HT-29 (cell line): ENCODE data around the gene TRIM49D2. TPM values are rescaled to one million over a fixed set of nuclear protein-coding genes. Genes with fewer than 3 reads are reported as not detected.
"Not testable (repeated sequence)": the region's sequence is repeated elsewhere in the genome, so short reads cannot be mapped to it uniquely, and the experiment has no call there.

Experiments
- DNase-seq: peaks from one replicate; pipeline ENCODE4 v3.0.0-alpha.2; 2015; ENCODE audit warnings: low spot score
- small RNA-seq: library from RNA; depleted of rRNA; stranded (forward); fragments of <200 nt; gene quantifications from one replicate; pipeline ENCODE3, GENCODE V24; 2014
- total RNA-seq: library from RNA; depleted of rRNA; stranded (reverse); fragments of >200 nt; shearing (Covaris generic); gene quantifications from 2 replicates; pipeline ENCODE4 v1.2.3, GENCODE V29; 2014; rRNA removed

TRIM49D2 gene, protein sequence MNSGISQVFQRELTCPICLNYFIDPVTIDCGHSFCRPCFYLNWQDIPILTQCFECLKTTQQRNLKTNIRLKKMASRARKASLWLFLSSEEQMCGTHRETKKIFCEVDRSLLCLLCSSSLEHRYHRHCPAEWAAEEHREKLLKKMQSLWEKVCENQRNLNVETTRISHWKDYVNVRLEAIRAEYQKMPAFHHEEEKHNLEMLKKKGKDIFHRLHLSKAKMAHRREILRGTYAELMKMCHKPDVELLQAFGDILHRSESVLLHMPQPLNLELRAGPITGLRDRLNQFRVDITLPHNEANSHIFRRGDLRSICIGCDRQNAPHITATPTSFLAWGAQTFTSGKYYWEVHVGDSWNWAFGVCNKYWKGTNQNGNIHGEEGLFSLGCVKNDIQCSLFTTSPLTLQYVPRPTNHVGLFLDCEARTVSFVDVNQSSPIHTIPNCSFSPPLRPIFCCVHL
- total RNA-seq, result not detected in 2 replicates

- not testable (repeated sequence) for DNase-seq
These were observed at the start of gene TRIM49D2 for GRCh38 chr11:89923764-89924163. TRIM49D2 (plus strand) TSS chr11:89924064; CDS start chr11:89926762, 2,698 bp downstream.

DNA sequence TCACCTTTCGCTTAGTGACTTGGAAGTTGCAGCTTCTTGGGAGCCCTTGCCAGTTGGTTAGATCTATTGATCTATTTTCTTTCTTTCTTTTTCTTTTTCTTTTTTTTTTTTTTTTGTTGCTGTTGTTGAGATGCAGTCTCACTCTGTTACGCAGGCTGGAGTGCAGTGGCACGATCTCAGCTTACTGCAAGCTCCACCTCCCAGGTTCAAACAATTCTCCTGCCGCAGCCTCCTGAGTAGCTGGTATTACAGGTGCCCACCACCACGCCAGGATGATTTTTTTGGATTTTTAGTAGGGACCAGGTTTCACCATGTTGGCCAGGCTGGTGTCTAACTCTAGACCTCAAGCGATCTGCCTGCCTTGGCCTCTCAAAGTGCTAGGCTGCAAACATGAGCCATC is 46.4 kb upstream of the TRIM49D2 start:
- DNase-seq, result not testable (repeated sequence)

DNA sequence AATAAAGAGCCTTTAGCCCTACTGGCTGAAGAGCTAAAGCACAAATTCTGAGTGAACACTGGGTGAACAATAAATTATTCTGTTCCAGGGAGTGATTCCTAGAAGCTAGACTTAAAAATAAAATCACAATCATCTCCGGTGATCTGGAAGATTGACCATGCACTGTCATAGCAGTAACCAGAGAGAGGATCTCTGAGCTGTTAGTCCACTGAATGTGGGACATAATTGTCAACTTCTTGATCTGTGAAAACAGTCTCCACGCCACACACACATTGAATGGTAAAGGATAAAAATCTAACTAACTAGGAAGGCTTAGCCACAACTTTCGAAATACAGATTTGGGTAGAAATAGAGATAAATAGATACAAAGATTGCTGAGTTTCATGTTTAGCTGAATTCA is 30.6 kb upstream of the TRIM49D2 start:
- DNase-seq, result not testable (repeated sequence)

- not testable (repeated sequence) for DNase-seq
These were observed 23.1 kb upstream of the TRIM49D2 start for GRCh38 chr11:89900809-89901208.

DNA sequence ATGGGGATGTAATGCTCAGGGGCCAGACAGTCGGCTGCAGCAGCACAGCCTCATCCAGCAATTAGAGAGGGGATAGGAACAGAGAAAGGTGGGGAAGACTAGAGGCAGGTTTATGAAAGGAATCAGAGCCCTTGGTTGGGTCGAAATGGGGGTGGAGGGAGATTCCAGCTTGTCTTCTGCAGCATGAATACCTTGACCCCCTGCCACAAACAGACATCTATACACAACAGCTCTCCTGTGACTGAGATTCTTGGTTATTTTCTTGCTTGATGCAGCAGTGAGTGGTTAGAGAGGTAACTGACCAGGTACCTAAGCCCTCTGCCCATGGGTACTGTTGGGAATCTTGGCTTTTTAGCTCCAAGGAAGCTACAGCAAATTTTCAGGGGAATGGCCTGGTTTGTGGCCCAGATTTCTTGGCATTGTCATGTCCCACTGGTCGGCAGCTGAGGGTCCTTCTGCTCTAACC is 1.6 kb upstream of the TRIM49D2 start, which contains the start of gene TRIM49D1:
Gene TRIM49D1, minus strand, starts transcription at position 51 of the 466 bp plus-strand sequence. CDS start 4,535 bp downstream, outside the sequence.
- no peak for DNase-seq

- not testable (repeated sequence) for DNase-seq
These were observed 37.0 kb downstream of the TRIM49D2 start for GRCh38 chr11:89960833-89961232.

GRCh38 chr11:89965737-89966136 is 41.9 kb downstream of the TRIM49D2 start, which contains the start of gene TRIM64:
TRIM64 (plus strand) TSS chr11:89966037; CDS start chr11:89968504, 2,467 bp downstream.
- not testable (repeated sequence) for DNase-seq

Small RNA genes lying within 50 kb of the gene (small RNA-seq; reads per million reads assigned to genes)
- gene AP004607.1, result not detected

Other genes starting within 250 kb of the TRIM49D2 start
- not detected in 2 replicates for gene TRIM77, start 213.8 kb upstream of the TRIM49D2 start, total RNA-seq
- gene TRIM49, start 115.5 kb upstream of the TRIM49D2 start, total RNA-seq, result not detected in 2 replicates
- not detected in 2 replicates for gene TRIM64B, start 45.6 kb upstream of the TRIM49D2 start, total RNA-seq
- not detected in 2 replicates for gene TRIM49D1, start 1.8 kb upstream of the TRIM49D2 start, total RNA-seq
- not detected in 2 replicates for gene TRIM64, start 42.0 kb downstream of the TRIM49D2 start, total RNA-seq
- gene TRIM49C, start 107.0 kb downstream of the TRIM49D2 start, total RNA-seq, result not detected in 2 replicates
- not detected in 2 replicates for gene UBTFL1, start 161.9 kb downstream of the TRIM49D2 start, total RNA-seq
- not detected in 2 replicates for gene NAALAD2, start 210.6 kb downstream of the TRIM49D2 start, total RNA-seq